ENCODE results near the gene PKP4.
"Not testable (repeated sequence)": the region's sequence is repeated elsewhere in the genome, so short reads cannot be mapped to it uniquely, and the experiment has no call there.

Gene PKP4

DNA sequence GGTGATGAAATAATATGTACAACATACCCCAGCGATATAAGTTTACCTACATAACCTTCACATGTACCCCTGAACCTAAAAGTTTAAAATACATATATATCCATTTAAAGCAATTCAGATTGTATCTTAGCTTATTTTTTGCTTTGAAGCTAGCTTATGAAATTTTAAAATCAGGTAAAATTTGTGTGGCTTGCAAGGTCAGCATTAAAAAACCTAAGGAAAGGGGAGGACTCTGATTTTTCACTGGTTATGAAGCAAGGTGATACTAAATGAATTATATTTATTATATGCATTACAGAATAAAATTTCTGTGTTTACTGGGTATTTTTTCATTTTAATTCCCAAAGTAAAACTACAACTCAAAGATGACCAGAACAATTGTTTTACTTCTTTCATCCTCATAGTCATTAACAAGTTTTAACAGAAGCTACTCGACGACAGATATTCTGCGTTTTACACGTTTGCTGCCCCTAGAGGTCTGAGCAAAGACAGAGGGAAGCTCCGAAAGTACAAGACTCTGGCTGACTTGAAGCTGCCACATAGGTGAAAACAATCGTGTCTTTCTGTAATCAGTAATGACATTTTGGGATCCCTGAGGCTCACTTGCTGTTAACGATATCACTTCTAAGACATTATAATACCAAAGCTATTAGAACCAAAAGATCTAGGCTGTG, 17.1 kb downstream of the PKP4 start:
- no peak for DNase-seq

DNA sequence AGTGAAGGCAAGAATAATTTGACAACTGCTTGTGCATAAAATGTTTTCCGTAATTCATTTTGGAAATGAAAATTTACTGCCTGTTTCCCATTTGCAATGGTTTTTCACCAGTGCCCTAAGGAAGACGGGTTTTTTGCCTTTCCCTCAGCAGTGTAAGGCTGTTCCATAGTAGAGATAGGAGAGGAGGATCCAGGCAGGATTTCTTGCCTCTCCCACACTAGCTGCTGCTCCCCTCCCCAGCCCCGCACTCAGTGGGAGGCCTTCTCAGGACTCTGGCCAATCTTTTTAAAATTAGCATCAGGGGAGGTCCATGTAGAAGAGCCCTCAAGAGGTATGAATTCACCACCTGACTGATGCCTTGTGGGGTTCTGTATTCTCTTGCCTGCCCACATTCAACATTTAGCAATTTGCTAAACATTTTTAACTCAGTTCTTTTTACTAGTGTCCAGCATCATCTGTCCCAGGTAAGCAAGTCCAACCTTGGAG, 17.8 kb downstream of the PKP4 start:
- not testable (repeated sequence) for DNase-seq

DNA sequence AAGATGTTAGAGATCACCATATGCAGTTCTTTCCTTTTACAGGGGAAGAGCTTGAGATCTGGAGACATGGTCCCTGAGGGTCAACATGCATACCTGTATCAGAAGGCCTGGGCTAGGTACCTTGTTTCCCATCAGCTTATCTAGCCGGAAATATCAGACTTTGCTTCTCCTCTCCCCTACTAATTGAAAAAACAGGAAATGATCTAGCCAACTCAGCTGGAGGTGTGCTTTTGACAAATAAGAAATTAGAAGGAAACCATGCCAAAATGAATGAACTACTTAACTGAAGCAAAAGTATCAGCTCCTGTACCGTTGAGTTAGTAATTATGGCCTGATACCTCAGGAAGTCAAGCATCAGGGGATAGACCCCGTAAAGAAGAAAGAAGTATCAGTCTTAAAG, 20.4 kb downstream of the PKP4 start:
- no peak for DNase-seq

DNA sequence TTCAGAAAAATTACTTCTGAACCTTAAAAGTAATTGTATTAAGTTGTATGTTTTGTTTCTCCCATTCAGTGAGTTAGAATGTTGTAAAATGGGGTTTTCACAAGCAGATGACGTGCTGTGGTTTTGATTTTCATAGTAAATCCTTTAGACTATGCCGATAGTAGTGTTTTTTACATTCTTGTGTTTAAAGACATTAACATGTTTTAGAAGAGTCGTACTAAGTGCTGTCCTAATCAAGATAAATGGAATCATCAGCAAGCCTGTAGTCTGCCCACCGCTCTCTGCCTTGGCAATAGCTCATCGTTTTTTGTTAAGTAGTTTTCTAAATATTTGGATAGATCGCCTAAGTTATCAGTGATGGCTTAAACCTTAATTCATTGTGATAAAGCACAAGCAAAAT, 21.5 kb downstream of the PKP4 start:
- no peak for DNase-seq

DNA sequence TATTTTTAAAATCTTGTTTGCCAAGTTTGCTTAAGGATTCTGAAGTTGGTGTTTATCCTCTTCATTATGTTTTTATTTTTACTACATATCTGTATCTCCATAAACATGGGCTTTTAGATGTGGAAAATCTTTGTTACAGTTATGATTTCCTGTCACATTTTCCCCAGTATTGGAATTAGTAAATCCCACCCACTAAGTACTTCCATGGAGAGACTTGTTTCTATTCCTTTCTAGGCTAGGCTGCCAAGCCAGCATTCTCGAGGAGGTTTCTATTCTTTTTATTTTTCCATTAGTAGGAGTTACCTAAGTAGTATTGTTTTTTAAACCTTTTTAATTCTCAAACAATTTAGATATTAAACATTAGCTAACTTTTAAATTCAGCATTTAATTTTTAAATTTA, 22.1 kb downstream of the PKP4 start:
- DNase-seq, result no peak

DNA sequence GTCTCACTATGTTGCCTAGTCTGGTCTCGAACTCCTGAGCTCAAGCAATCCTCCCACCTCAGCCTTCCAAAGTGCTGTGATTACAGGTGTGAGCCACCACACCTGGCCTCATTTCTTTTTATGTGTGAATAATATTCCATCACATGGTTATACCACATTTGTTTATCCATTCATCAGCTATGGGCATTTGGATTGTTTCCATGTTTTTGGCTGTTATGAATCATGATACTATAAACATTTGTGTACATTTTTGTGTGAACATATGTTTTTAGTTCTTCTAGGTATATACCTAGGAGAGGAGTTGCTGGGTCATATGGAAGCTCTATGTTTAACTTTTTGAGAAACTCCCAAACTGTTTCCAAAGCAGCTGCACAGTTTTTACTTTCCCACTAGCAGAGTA, 24.4 kb downstream of the PKP4 start:
- DNase-seq, result no peak

DNA sequence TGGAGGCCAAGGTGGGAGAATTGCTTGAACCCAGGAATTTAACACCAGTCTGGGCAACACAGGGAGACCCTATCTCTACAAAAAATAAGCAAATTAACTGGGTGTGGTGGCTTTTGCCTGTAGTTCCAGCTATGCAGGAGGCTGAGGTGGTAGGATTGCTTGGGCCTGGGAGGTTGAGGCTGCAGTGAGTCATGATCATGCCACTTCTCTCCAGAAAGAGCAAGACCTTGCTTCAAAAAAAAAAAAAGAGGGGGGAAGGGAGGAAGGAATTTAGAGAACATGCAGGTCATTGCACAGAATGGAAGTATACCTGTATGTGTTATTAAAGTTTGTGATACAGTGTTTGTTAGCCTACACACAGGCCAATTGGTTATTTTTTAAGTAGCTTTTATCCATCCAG, 25.8 kb downstream of the PKP4 start:
- DNase-seq, result no peak

DNA sequence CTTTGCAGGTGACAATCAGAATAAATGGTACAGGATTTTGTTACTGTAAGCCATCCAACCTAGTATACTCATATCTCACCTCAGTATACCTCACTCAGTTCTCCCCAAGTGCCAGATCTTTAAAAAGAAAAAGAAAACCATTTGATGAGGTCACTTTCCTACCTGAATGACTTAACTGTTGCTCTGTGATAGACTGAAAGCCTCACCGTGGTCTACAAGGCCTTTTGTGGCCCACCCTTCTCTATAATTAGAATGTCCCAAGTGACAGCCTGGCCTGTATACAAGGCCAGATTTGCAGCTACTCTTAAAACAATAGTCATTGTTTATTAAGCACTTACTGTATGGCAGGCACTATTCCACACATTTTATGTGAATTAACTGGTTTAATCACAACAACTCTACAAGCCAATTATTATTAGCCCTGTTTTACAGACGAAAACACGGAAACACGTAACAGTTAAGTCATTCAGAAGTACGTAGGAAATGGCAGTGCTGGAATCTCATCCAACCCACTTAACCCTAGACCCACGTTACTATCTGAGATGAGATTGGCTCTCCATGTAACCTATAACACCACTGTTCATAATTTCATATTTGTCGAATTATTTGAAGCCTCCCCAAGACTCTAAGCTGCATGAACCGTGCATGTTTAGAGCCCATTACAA, 28.3 kb downstream of the PKP4 start:
- DNase-seq, result no peak

DNA sequence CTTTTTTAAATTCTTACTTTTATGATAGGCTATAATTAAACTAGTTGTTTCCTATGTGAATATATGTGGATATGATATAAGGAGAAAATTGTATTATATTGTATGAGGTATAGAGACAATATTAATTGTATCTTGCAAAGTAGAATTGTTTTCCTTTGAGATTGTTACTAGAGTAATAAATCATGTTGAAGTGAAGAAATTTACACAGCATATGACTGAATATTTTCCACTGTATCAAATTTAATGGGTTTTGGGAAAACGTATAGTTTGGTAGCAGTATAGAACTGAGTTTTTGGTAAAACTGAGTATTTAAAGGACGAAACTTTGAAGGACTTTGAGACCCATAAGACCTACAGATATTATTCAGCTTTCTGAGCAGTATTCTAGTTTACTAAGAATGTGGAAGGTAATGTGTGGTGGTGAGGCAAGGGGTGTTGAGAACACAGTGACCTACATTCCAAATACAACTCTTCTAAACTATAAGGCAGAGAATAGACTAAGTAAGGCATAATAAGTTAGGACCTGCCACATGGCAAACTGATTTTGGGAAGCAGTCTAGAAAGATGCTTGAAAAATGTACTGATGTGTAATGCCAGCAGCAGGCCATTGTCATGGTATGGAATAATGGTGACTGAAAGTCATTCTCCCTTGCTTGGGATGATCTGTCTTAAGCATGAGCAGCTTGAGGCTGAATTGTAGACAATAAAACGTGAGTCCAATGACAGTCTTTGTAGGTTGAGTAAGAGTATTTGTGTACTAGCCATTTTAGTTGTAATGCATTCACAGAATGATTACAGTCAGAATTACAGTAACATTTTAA, 29.6 kb downstream of the PKP4 start:
- no peak for DNase-seq

DNA sequence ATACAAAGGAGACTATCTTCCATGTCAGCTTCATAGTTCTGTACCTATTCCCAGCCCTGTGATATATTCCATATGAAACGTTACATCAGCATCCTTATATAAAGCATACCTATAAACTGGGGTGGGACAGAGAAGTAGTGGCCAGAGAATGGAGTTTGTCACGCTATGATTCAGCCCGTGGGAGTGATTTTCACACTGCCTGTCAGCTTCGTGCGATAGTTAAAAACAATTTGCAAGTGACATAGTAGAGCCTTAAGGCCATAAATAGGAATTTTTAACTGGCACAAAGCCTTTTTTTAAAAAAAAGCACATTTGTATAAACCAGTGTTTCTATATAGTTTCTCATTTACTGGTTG, 30.2 kb downstream of the PKP4 start:
- DNase-seq, result no peak

DNA sequence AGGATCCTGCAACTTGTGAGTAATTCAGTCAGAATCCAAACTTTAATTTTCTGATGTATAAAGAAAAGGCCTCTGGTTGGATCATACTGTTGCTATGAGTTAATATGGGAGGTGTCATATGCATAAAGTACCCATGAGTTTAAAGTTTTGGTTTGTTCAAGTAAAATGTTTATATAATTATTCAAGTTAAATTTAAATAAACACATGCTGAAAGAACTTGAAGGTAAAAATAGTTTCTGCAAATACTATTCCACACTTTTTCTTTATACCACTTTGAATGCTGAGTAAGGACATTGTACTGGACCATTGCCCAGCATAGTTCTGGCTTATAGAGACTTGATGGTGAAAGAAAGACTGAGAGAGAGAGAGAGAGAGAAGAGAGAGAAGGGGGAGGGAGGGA, 30.7 kb downstream of the PKP4 start:
- no peak for DNase-seq

DNA sequence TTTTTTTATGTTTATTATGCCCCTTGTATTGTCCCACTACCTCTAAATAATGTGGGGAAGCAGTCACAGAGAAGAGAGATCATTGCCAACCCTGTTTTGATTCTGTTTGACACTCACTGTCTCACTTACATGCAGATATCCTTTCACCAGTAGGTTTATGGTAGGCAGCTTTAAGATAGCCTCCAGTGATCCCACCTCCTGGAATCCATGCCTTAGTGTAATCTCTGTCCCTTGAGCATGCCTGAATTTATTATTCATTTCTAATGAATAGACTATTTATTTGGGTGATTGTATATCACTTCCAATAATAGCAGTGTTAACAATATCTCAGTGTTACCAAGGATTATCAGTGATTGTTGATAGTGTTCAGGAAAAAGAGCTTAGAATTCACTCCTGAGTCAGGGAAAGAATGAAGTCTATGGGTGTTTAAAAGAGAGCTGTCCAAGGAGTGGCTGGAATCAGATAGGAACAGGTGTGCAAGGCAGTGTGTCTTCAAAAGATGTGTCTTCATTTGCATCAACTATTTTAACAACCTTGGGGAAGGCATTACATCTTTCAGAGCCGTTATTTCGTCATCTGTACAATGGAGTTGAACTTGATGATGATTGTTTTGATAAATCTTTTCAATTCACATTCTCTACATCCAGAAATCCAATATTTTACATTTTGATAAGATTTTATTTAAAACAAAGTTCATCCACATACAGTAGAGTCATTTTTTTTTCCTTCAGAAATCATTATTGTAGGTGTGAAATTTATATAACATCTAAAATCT, 31.9 kb downstream of the PKP4 start:
- no peak for DNase-seq

DNA sequence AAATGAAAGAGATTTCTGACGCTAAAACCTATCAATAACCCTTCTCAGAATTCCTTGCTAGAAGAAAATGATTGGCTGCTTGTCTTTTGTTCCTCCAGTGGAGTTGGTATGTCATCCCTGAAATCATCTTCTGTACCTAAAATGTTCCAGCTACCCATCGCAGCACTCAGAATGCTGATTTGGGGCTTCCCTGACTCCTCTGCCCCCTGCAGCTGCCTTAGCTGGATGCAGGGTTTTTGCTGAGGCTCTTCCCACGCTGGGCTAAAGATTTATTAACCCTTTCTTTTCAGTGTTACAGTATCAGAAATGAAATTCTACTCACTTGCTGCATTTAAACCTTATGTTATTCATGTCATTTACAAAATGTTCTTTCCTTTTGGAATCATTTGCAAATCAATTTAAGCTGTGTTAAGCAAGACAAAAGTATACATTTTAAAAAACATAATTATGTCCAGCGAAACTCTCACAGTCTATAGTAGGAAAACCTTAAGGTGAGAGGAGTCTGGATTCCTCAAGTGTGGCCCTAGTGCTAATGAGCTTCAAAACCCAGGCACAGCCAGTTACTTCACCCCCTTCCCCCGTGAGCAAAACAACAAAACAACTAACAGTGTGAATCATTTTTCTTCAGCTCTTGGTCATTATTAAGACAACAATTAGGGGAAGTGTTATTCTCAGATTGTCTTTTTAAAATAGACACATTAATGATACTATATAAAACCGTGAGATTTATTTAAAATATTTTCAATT, 32.8 kb downstream of the PKP4 start:
- no peak for DNase-seq

DNA sequence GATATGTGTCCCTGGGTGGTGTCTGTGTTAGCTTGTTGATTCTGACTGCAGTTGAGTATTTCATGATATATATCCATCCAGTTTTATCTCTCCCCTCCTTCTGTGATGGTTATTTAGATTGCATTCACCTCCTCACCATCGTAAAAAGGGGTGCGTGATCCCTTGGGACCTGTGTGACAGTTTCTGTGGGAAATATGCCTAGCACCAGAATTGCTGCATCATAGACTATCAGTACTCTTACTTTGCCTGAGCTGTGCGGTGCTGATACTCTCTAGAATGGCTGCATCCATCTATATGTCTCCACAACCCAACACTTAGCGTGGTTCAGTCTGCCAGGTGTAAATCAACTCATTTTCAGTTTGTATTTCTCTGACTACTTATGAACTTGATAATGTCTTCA, 34.3 kb downstream of the PKP4 start:
- DNase-seq, result no peak

DNA sequence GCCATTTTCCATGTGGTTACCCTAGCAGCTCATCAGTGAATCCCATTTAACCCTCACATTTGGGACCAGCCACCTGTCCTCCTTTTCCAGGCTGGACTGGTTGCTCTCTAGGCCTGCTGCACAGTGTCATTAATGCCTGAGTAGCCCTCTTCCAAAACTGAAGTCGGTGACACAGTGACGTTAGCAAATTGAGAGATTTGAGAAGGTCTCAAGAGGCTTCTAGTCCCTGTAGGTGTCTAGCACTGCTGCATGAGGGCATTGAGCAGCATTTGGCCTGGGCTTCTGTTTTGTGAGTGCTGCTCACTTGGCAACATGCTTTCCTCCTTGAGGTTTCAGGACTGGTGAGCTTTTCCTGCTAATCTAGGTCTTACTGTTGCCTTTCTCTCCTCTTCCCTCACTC, 36.7 kb downstream of the PKP4 start:
- peak; percentile 72 for DNase-seq

DNA sequence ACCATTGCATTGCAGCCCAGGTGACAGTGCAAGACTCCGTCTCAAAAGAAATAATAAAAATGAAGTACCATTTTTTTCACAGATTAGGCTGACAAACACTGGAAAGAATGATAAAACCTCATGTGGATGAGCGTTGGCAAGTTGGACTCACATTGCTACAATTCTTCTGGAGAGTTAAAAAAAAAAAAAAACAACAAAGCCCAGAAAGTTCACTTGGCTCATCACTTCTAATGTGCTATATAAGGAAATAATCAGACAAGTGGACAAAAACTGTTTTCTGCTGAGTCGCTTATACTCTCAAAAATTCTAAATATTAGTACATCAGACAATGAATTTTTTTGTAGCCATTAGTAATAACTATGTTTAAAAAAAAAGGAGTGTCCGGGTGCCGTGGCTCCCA, 38.4 kb downstream of the PKP4 start:
- no peak for DNase-seq

DNA sequence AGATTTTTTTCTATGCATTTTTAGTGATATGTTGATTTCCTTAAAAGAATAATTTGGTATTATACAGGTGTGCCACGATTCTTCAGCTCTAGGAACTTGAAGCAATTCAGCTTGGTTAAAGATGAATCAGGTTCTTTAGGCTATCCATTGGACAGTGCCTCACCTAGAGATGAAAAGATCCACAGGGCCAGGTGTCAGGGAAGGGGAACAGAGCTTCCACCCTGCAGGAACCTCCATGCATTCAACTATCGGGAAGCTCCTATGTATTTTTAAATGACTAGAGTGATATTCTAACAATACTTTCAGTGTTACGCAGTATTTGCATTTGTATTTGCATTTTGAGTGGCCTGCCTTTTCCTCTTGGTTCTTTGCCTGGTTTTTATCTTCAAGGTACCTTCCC, 40.2 kb downstream of the PKP4 start:
- DNase-seq, result no peak

DNA sequence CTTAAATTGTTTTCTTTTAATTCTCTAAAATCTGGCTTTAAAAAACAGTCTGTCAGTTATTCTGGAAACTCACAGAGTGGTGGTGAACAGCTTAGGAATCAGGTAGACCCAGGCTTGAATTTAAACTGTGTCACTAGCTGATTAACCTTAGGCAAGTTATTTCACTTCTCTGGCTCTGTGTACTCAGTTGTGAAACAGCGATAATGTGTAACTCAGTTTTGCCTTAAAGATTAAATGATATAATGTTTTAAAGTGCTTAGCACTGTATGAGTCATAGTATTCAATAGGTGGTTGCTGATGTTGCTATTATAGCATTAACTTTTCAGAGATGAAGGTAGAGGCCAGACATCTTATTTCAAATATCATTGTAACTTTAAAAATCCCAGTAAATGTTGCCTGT, 40.7 kb downstream of the PKP4 start:
- DNase-seq, result no peak

DNA sequence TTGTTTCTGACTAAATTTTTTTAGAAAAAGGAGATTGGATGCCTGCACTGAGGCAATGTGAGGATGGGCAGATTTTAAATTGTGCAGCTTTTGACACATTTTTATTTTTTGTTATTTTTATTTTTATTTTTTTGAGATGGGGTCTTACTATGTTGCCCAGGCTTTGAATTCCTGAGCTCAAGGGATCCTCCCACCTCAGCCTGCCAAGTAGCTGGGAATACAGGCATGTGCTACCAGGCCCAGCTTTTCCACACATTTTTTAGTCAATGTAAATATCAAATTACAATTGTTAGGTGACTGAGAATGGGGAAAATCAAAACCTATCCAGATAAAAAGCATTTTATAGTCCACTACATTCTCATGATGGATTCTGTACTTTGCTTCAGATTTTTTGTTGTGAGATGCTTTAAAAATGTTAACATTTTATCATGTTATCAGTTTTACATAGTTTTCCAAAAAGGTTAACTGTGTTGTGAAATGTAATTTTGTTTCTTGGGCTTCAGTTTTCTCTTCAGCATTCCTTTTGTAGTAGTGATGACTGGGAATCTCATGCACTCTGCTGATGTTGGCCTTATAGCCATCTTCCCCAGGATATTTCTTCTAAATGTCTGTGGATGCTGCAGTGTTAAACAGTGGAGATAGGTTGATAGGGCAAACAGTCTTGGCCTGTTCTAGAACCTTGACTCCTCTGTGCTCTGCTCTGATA, 41.4 kb downstream of the PKP4 start:
- DNase-seq, result no peak

DNA sequence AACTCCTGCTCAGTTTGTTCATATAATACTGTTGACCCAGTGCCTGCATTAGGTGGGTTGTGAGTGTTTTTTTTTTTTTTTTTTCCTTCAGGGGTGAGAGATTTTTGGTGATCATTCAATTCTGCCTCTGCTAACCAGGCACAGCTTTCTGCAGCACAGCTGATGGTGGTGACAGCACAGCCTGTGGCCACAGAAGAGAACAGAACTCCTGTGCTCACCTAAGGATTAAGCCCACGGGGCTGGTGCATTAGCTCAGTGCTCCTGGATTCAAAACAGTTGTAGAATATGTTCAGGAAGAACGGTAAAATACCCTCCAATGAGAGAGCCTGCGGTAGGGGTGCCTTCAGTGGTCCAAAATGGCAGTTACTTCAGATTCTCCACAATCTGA, 42.0 kb downstream of the PKP4 start:
- no peak for DNase-seq

DNA sequence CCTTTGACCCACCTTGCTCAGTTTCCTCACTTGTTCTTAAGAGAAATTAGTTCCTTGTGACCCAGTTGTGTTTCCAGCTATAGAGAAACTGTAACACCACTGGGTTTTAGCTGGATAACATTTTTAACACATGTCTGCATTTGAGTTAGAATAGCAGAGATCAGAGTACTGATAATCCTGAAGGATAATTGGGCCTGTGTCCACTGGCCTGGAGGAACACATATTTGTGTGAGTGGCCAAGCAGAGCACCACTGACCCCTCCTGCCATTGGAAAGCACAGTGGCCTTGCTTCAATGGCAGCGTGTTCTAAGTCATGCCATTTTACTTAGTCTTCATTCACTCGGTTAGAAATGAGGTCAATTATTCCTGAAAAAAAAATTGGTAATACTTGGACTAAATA, 42.6 kb downstream of the PKP4 start:
- no peak for DNase-seq

DNA sequence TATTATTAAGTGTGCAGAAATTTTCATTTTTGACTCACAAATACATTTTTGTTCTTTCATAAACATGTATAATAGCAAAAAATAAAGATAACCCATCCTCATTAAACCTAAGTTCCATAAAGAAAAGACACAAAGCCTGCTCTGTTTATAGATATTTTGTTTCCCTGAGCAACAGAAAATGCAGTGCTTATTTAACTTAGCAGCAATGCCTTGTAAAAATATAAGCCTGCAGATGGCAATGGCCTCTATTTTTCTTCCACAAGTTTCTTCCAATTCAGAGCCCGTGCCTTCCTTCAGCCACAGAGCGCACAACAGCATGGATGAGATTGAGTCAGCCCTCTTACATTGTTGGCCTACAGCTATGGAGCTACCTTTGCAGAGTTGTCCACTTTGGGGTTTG, 43.6 kb downstream of the PKP4 start:
- no peak for DNase-seq
